H1 (cell line): ENCODE data around the gene FSTL4. TPM values are rescaled to one million over a fixed set of nuclear protein-coding genes. Genes with fewer than 3 reads are reported as not detected.

Source experiments
- CTCF ChIA-PET: fragments of 300-600 bp; sonication (Branson Sonifier 250); formaldehyde crosslinking; loops from one replicate; lab custom pipeline; 2021; ENCODE audit not compliant: partially characterized antibody; lab: Charles Lee
- POLR2A ChIA-PET: fragments of 300-600 bp; sonication (Branson Sonifier 250); formaldehyde crosslinking; loops from one replicate; lab custom pipeline; 2021; ENCODE audit warnings: inconsistent platforms; ENCODE audit not compliant: partially characterized antibody; lab: Charles Lee
- DNase-seq, 2 experiments: peaks; one replicate each; pipeline versions ENCODE4 v3.0.0 to v3.0.0-alpha.2; 2010 to 2022; ENCODE audit warnings: low spot score in 2 of 2, low read depth in 1 of 2, mixed read lengths in 1 of 2
- FAIRE-seq: peaks from 2 replicates; lab custom pipeline; 2011; peaks lifted over from hg19 to GRCh38; lab: Jason Lieb, UNC
- H2AFZ ChIP-seq: 2 replicates; pipeline ENCODE4 v1.8.1; 2012; ENCODE audit warnings: low read length, inconsistent platforms
- H2AK5ac ChIP-seq: 2 replicates; pipeline ENCODE4 v1.6.1; 2013; ENCODE audit warnings: low read depth, low read length
- H2BK120ac ChIP-seq: replicated peaks from 2 replicates; pipeline ENCODE3; 2013; ENCODE audit warnings: low read depth, low read length, inconsistent platforms
- H2BK12ac ChIP-seq: 2 replicates; pipeline ENCODE4 v1.6.1; 2013; ENCODE audit warnings: low read depth, low read length
- H2BK15ac ChIP-seq: 2 replicates; pipeline ENCODE4 v1.6.1; 2013; ENCODE audit warnings: low read length
- H2BK20ac ChIP-seq: 2 replicates; pipeline ENCODE4 v1.6.1; 2013; ENCODE audit warnings: low read length
- H2BK5ac ChIP-seq: 2 replicates; pipeline ENCODE4 v1.6.1; 2013; ENCODE audit warnings: low read depth, low read length
- H3K14ac ChIP-seq: 2 replicates; pipeline ENCODE4 v1.6.1; 2013; ENCODE audit warnings: inconsistent platforms; ENCODE audit not compliant: insufficient read length
- H3K18ac ChIP-seq: 2 replicates; pipeline ENCODE4 v1.6.1; 2013; ENCODE audit warnings: low read length; ENCODE audit errors: extremely low read depth
- H3K23ac ChIP-seq: 2 replicates; pipeline ENCODE4 v1.6.1; 2013; ENCODE audit warnings: inconsistent platforms; ENCODE audit not compliant: insufficient read length
- H3K23me2 ChIP-seq: 2 replicates; pipeline ENCODE4 v1.6.1; 2013; ENCODE audit warnings: low read depth, low read length
- H3K27ac ChIP-seq: 2 replicates; pipeline ENCODE4 v1.6.1; 2011; ENCODE audit warnings: low read depth, low read length, inconsistent platforms
- H3K27me3 ChIP-seq, 4 experiments: replicated peaks in 1 of 4; 1 replicate in 1 of 4; 2 replicates in 3 of 4; pipeline versions ENCODE4 v1.6.1 to v1.8.1; 2011 to 2013; ENCODE audit warnings: low read length in 3 of 4, mild to moderate bottlenecking in 3 of 4, inconsistent platforms in 2 of 4, mixed read lengths in 2 of 4, moderate library complexity in 1 of 4; ENCODE audit not compliant: control insufficient read depth in 3 of 4, insufficient read depth in 3 of 4; ENCODE audit errors: extremely low read depth in 1 of 4
- H3K36me3 ChIP-seq, 4 experiments: 2 replicates each; pipeline versions ENCODE4 v1.6.1 to v1.8.1; 2011 to 2013; ENCODE audit warnings: mild to moderate bottlenecking in 4 of 4, low read length in 3 of 4, moderate library complexity in 2 of 4, control low read depth in 1 of 4, inconsistent platforms in 1 of 4; ENCODE audit not compliant: insufficient read depth in 4 of 4, control insufficient read depth in 2 of 4
- H3K4ac ChIP-seq: replicated peaks from 2 replicates; pipeline ENCODE3; 2013; ENCODE audit warnings: low read length, low read depth, mixed read lengths, inconsistent platforms; ENCODE audit not compliant: insufficient read length
- H3K4me1 ChIP-seq, 4 experiments: replicated peaks in 1 of 4; 1 replicate in 1 of 4; 2 replicates in 3 of 4; pipeline versions ENCODE4 v1.6.1 to v1.8.1; 2011 to 2013; ENCODE audit warnings: low read length in 3 of 4, inconsistent platforms in 2 of 4, mixed read lengths in 1 of 4; ENCODE audit not compliant: insufficient read depth in 4 of 4, control insufficient read depth in 3 of 4
- H3K4me2 ChIP-seq, 2 experiments: 2 replicates each; pipeline versions ENCODE4 v1.6.1 to v1.8.1; 2011 to 2013; ENCODE audit warnings: low read depth in 2 of 2, low read length in 2 of 2, control low read depth in 1 of 2, inconsistent platforms in 1 of 2, mild to moderate bottlenecking in 1 of 2; ENCODE audit not compliant: insufficient read depth in 1 of 2
- H3K4me3 ChIP-seq, 4 experiments: fragments of 200-600, 300-600 bp in 1 of 4; sonication (generic), shearing (Covaris generic), sonication (Bioruptor Twin) in 1 of 4; 2 replicates each; pipeline versions ENCODE4 v1.5.1 to v1.8.1; 2011 to 2016; ENCODE audit warnings: low read length in 4 of 4, low read depth in 3 of 4, control low read depth in 2 of 4, inconsistent platforms in 2 of 4, mild to moderate bottlenecking in 2 of 4, mixed read lengths in 1 of 4, moderate library complexity in 1 of 4; ENCODE audit not compliant: insufficient read depth in 2 of 4; ENCODE audit errors: extremely low read depth in 1 of 4
- H3K56ac ChIP-seq: replicated peaks from 2 replicates; pipeline ENCODE3; 2013; ENCODE audit warnings: low read depth, mild to moderate bottlenecking, mixed read lengths, low read length, inconsistent platforms; ENCODE audit not compliant: insufficient read length
- H3K79me1 ChIP-seq: 2 replicates; pipeline ENCODE4 v1.6.1; 2013; ENCODE audit warnings: low read depth, low read length, control low read depth
- H3K79me2 ChIP-seq, 2 experiments: 2 replicates each; pipeline versions ENCODE4 v1.6.1 to v1.8.1; 2012 to 2013; ENCODE audit warnings: low read length in 2 of 2, mild to moderate bottlenecking in 2 of 2, inconsistent platforms in 1 of 2; ENCODE audit not compliant: insufficient read depth in 2 of 2, control insufficient read depth in 1 of 2
- H3K9ac ChIP-seq, 4 experiments: replicated peaks in 1 of 4; 1 replicate in 1 of 4; 2 replicates in 3 of 4; pipeline versions ENCODE4 v1.6.1 to v1.8.1; 2011 to 2013; ENCODE audit warnings: low read depth in 3 of 4, low read length in 3 of 4, control low read depth in 2 of 4, mild to moderate bottlenecking in 2 of 4, moderate library complexity in 2 of 4, inconsistent platforms in 1 of 4; ENCODE audit errors: extremely low read depth in 1 of 4
- H3K9me3 ChIP-seq, 2 experiments: 2 replicates each; pipeline versions ENCODE4 v1.6.1 to v1.8.1; 2012 to 2013; ENCODE audit warnings: mild to moderate bottlenecking in 2 of 2, moderate library complexity in 2 of 2, control low read depth in 1 of 2, inconsistent platforms in 1 of 2, low read depth in 1 of 2, low read length in 1 of 2, mixed read lengths in 1 of 2; ENCODE audit not compliant: insufficient read depth in 2 of 2
- H4K20me1 ChIP-seq, 2 experiments: replicated peaks in 1 of 2; 2 replicates each; pipeline versions ENCODE3 to v1.8.1; 2011 to 2013; ENCODE audit warnings: inconsistent platforms in 2 of 2, low read length in 2 of 2, mild to moderate bottlenecking in 1 of 2; ENCODE audit not compliant: insufficient read depth in 2 of 2, control insufficient read depth in 1 of 2
- H4K5ac ChIP-seq: 2 replicates; pipeline ENCODE4 v1.6.1; 2013; ENCODE audit warnings: low read length, low read depth, mixed read lengths, inconsistent platforms; ENCODE audit not compliant: insufficient read length
- H4K8ac ChIP-seq: 2 replicates; pipeline ENCODE4 v1.8.0; 2013; ENCODE audit warnings: mild to moderate bottlenecking, moderate library complexity, low read length, inconsistent platforms; ENCODE audit not compliant: insufficient read depth; ENCODE audit errors: extremely low read depth
- H4K91ac ChIP-seq: replicated peaks from 2 replicates; pipeline ENCODE3; 2013; ENCODE audit warnings: low read length, mixed read lengths, inconsistent platforms; ENCODE audit not compliant: insufficient read length
- BRCA1 ChIP-seq: IDR thresholded peaks from 2 replicates; pipeline ENCODE4 v1.6.1; 2012; ENCODE audit warnings: low read depth, low read length, improper control_type of control experiment
- CBX8 ChIP-seq: fragments of 300-800, 300-1000 bp; sonication (generic); IDR thresholded peaks from 2 replicates; pipeline ENCODE4 v1.7.1; 2016; ENCODE audit warnings: low read depth, low read length, borderline replicate concordance
- E2F6 ChIP-seq: IDR thresholded peaks from 2 replicates; pipeline ENCODE4 v1.6.1; 2012; ENCODE audit warnings: inconsistent platforms
- FOSL1 ChIP-seq: IDR thresholded peaks from 2 replicates; pipeline ENCODE4 v1.6.1; 2011; ENCODE audit warnings: mild to moderate bottlenecking, low read depth, low read length, moderate library complexity; ENCODE audit not compliant: insufficient read depth
- HDAC2 ChIP-seq, 2 experiments: fragments of 300-600 bp in 1 of 2; sonication (generic) in 1 of 2; IDR thresholded peaks; 2 replicates each; pipeline ENCODE4 v1.6.1; 2011 to 2012; ENCODE audit warnings: low read depth in 2 of 2, low read length in 2 of 2, mild to moderate bottlenecking in 2 of 2, moderate library complexity in 2 of 2, borderline replicate concordance in 1 of 2, inconsistent platforms in 1 of 2
- KDM1A ChIP-seq: fragments of 200-600, 300-600 bp; sonication (generic); IDR thresholded peaks from 2 replicates; pipeline ENCODE4 v1.7.1; 2016; ENCODE audit warnings: mild to moderate bottlenecking, low read length, borderline replicate concordance
- KDM4A ChIP-seq: IDR thresholded peaks from one replicate; pipeline ENCODE4 v1.7.1; 2012; ENCODE audit warnings: low read depth, mild to moderate bottlenecking, moderate library complexity, low read length, inconsistent platforms; ENCODE audit not compliant: severe bottlenecking
- MAFK ChIP-seq: IDR thresholded peaks from 2 replicates; pipeline ENCODE4 v1.6.1; 2012; ENCODE audit warnings: low read depth, mild to moderate bottlenecking, improper control_type of control experiment, low read length
- SP1 ChIP-seq: IDR thresholded peaks from 2 replicates; pipeline ENCODE4 v1.6.1; 2011; ENCODE audit warnings: low read depth, low read length
- TAF1 ChIP-seq: IDR thresholded peaks from 2 replicates; pipeline ENCODE4 v1.6.1; 2011; ENCODE audit warnings: mild to moderate bottlenecking, low read depth, low read length
- TBP ChIP-seq: IDR thresholded peaks from 2 replicates; pipeline ENCODE4 v1.6.1; 2011; ENCODE audit warnings: low read depth, low read length, improper control_type of control experiment
- WGBS, 2 experiments: shearing (Covaris generic) in 1 of 2; methylation state at CpG; one replicate each; pipeline versions ENCODE4 v1.1.6 to v1.1.7; 2013 to 2015; ENCODE audit warnings: low lambda C conversion rate in 2 of 2, mixed read lengths in 2 of 2, inconsistent platforms in 1 of 2, low coverage in 1 of 2, missing lambda C conversion rate in 1 of 2; ENCODE audit not compliant: insufficient replicate concordance in 2 of 2, insufficient coverage in 1 of 2, insufficient read length in 1 of 2; ENCODE audit errors: extremely low coverage in 1 of 2, missing lambda C conversion rate in 1 of 2; 5-methylcytosine and 5-hydroxymethylcytosine counted together
- polyA plus RNA-seq, 7 experiments: library from polyadenylated mRNA; depleted of rRNA in 3 of 7; stranded (reverse) in 5 of 7; unstranded in 2 of 7; fragments of >200 nt in 5 of 7; fragments of 200-250 nt in 2 of 7; gene quantifications; 1 replicate in 5 of 7; 2 replicates in 1 of 7; 4 replicates in 1 of 7; pipeline versions ENCODE4 v1.2.1 to v1.2.3, GENCODE V29; 2011 to 2013; ENCODE audit warnings: missing spikeins in 2 of 7, mixed read lengths in 2 of 7
- total RNA-seq: library from RNA; stranded (reverse); fragmentation: NEBNext Ultra II Directional; extraction: Animal tissue kit (Norgen Biotek cat#: 25700); gene quantifications from 2 replicates; pipeline ENCODE4 v1.2.1, GENCODE V29; 2021
- TF ChIP-seq, protein P1 (sequence below): IDR thresholded peaks from 2 replicates; pipeline ENCODE4 v1.6.1; 2012; ENCODE audit warnings: inconsistent platforms

FSTL4 gene
- total and polyA plus RNA-seq, 2 of the 8 experiments (the other 6 are each of a cell fraction or from before 2014, with no cell fraction given), result 3.1 to 4.1 TPM

DNA sequence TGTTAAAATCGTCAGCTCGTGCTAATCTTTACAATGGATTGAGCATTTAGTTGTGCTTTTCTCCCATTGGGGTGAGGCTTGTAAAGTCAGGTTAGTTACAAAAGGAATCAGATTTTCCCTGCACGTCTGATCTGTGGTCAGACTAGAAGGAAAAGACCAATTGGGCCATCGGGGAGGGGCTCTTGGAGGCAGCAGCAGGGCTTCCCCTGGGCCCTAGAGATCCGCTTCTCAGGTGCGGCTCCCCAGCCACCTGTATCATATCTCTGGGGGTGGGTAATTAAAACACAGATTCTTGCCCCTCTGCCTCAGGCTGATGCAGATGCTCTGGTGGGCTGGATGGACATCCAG, 360.2 kb downstream of the FSTL4 start:
- WGBS, 2 experiments, result 67% methylated on average over 6 of the region's 6 CpGs; no CpG with 5 or more reads in 1 of the 2 experiments
- Histone ChIP-seq H3K4ac (no peak overlapping the region), H2BK5ac (0 out of 2 replicates have a peak overlapping the region, but pooled peaks have one; percentile 68), H3K36me3 (no peaks in the 10 kb centered on the region), H3K4me2 (peak overlapping the region; percentile 43 to 57; a peak in 3 of 4 replicates), H2AFZ (peak overlapping the region; percentile 54; the same call in 1 of the 2 replicates), H4K91ac (no peak overlapping the region), H4K5ac (no peak overlapping the region), H2BK12ac (no peak overlapping the region), H3K79me1 (no peaks in the 10 kb centered on the region), H3K27me3 (no peaks in the 10 kb centered on the region), H3K4me1 (peaks cover 0 to 4% (median 0%) of the 10 kb centered on the region in 4 experiments; a peak in 1 of 7 replicates), H3K14ac (no peak overlapping the region), H4K8ac (no peak overlapping the region), H3K23me2 (no peaks in the 10 kb centered on the region), H2AK5ac (no peak overlapping the region), H3K18ac (no peak overlapping the region), H3K27ac (no peak overlapping the region), H2BK20ac (no peak overlapping the region), H3K79me2 (no peaks in the 10 kb centered on the region), H3K4me3 (peak overlapping the region in 1 of 4 experiments; percentile 25; a peak in 3 of 8 replicates), H3K23ac (no peak overlapping the region), H4K20me1 (no peaks in the 10 kb centered on the region), H2BK15ac (no peak overlapping the region), H3K56ac (no peak overlapping the region), H2BK120ac (no peak overlapping the region), H3K9me3 (no peaks in the 10 kb centered on the region), H3K9ac (no peak overlapping the region)
- ChIA-PET CTCF (interaction anchor here (0.9 to 8.7 kb wide), 3 partner anchors 20 to 137 kb away, joined by 3 to 150 read pairs (median 37); no protein-coding TSS in a partner anchor), POLR2A (no interaction called here)
- FAIRE-seq (no peak), DNase-seq (no peak)
- TF ChIP-seq, protein P1, sequence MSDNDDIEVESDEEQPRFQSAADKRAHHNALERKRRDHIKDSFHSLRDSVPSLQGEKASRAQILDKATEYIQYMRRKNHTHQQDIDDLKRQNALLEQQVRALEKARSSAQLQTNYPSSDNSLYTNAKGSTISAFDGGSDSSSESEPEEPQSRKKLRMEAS, result no peak
- TF ChIP-seq TAF1 (0 out of 2 replicates have a peak, but pooled peaks have one; percentile 19), FOSL1 (peak; percentile 88), SP1 (no peak), HDAC2 (IDR thresholded peaks at IDR 0.05; ENCODE audit: borderline replicate concordance in 1 of 2, low read depth in 2 of 2, low read length in 2 of 2) (no peak), TBP (no peak), MAFK (no peak), KDM4A (no peak), BRCA1 (no peak), CBX8 (no peak), KDM1A (no peak), E2F6 (no peak)
